Endothelial cell of umbilical vein (primary cell): ENCODE measurements around the gene ACER3.
"Not testable (repeated sequence)": the region's sequence is repeated elsewhere in the genome, so short reads cannot be mapped to it uniquely, and the experiment has no call there.

Source experiments
- CTCF ChIP-seq, 2 donors: IDR thresholded peaks; 1 replicate in 1 of 2; 2 replicates in 1 of 2; pipeline ENCODE4 v1.5.1; 2011; ENCODE audit warnings: low read length in 2 of 2, mild to moderate bottlenecking in 2 of 2, moderate library complexity in 2 of 2, control low read depth in 1 of 2, inconsistent platforms in 1 of 2, low read depth in 1 of 2; ENCODE audit not compliant: insufficient read depth in 1 of 2; ENCODE audit errors: extremely low read depth in 1 of 2
- EZH2 ChIP-seq: IDR thresholded peaks from 2 replicates; pipeline ENCODE4 v1.6.1; 2012; ENCODE audit warnings: borderline replicate concordance, low read depth, mild to moderate bottlenecking, moderate library complexity, low read length, inconsistent platforms; ENCODE audit not compliant: severe bottlenecking
- JUN ChIP-seq: IDR thresholded peaks from 2 replicates; pipeline ENCODE4 v1.6.1; 2011; ENCODE audit warnings: borderline replicate concordance, low read depth; ENCODE audit not compliant: insufficient read length, insufficient read depth
- MAX ChIP-seq: IDR thresholded peaks from 2 replicates; pipeline ENCODE4 v1.6.1; 2011; ENCODE audit not compliant: insufficient read depth, insufficient read length
- POLR2A ChIP-seq: IDR thresholded peaks from 2 replicates; pipeline ENCODE4 v1.6.1; 2012; ENCODE audit warnings: low read depth, mild to moderate bottlenecking, control low read depth, low read length
- POLR2AphosphoS5 ChIP-seq: IDR thresholded peaks from 2 replicates; pipeline ENCODE4 v1.6.1; 2012; ENCODE audit warnings: low read depth, mild to moderate bottlenecking, control low read depth, low read length, moderate library complexity; ENCODE audit not compliant: insufficient read depth

DNA sequence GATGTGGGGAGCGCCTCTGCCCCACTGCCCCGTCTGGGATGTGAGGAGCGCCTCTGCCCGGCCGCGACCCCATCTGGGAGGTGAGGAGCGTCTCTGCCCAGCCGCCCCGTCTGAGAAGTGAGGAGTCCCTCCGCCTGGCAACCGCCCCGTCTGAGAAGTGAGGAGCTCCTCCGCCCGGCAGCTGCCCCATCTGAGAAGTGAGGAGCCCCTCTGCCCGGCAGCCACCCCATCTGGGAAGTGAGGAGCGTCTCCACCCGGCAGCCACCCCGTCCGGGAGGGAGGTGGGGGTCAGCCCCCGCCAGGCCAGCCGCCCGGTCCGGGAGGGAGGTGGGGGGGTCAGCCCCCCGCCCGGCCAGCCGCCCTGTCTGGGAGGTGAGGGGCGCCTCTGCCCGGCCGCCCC is 39.3 kb upstream of the ACER3 start:
- TF ChIP-seq EZH2; CTCF (IDR thresholded peaks at IDR 0.05; ENCODE audit: extremely low read depth in 1 of 2, insufficient read depth in 1 of 2, low read depth in 1 of 2, low read length in 2 of 2); POLR2AphosphoS5; POLR2A; JUN; MAX: not testable (repeated sequence)
